HL-60 (cell line): ENCODE measurements around the gene ITIH5.

Source experiments
- POLR2AphosphoS5 ChIP-seq: IDR thresholded peaks from 2 replicates; pipeline ENCODE4 v1.6.1; 2012; ENCODE audit warnings: low read depth
- TF ChIP-seq, protein P1 (sequence below): IDR thresholded peaks from one replicate; pipeline ENCODE4 v1.5.1; 2011; ENCODE audit warnings: low read length, control low read depth, inconsistent platforms; ENCODE audit not compliant: insufficient read depth

DNA sequence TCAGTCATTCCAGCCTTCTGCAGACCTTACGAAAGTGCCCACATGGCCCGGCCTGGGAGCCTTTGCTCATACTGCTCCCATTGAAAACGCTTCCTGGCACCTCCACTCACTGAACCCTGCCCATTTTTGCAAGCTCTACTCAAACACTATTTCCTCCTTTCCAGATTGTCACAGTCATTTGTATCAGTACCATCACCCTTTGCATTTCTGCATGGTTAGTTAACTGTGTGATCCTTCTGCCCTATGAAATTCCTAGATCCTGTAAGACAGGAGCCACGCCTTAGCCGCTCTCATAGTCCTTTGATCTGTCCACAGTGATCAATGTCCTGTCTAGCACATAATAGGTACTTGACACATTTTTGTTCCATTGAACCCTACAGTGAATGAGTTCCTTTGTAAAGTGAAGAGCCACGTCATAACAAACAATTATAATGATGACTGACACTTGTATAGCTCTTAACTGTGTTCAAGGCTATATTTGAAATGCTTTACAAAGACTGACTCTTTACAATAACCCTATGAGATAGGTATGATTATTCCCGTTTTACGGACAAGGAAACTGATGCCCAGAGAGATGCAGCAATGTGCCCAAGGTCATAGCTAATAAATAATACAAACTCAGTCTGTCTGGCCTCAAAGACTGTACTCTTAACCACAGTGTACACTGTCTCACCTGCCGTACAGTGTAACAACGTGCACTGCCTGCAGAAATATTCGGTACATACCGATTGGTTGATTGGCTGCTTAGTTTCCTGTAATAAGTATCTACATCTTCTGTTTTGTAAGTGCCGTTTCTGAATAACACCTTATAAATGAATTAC lies 19.8 kb upstream of the ITIH5 start:
- TF ChIP-seq, protein P1, sequence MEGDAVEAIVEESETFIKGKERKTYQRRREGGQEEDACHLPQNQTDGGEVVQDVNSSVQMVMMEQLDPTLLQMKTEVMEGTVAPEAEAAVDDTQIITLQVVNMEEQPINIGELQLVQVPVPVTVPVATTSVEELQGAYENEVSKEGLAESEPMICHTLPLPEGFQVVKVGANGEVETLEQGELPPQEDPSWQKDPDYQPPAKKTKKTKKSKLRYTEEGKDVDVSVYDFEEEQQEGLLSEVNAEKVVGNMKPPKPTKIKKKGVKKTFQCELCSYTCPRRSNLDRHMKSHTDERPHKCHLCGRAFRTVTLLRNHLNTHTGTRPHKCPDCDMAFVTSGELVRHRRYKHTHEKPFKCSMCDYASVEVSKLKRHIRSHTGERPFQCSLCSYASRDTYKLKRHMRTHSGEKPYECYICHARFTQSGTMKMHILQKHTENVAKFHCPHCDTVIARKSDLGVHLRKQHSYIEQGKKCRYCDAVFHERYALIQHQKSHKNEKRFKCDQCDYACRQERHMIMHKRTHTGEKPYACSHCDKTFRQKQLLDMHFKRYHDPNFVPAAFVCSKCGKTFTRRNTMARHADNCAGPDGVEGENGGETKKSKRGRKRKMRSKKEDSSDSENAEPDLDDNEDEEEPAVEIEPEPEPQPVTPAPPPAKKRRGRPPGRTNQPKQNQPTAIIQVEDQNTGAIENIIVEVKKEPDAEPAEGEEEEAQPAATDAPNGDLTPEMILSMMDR, result no peak
- TF ChIP-seq POLR2AphosphoS5, result no peak
